SK-N-SH treated with all-trans-retinoic acid at 6 μM for 48 hours (cell line): ENCODE measurements around the gene IFNB1.

Experiments
- CSDC2 ChIP-seq: fragments of 250-450 bp; sonication (Bioruptor Pico); IDR thresholded peaks from 2 replicates; pipeline ENCODE4 v1.5.0; 2020; ENCODE audit warnings: mild to moderate bottlenecking, moderate library complexity
- GLIS3 ChIP-seq: fragments of 250-450 bp; sonication (Bioruptor Pico); IDR thresholded peaks from 2 replicates; pipeline ENCODE4 v1.5.0; 2020; ENCODE audit warnings: mild to moderate bottlenecking, moderate library complexity
- ISL1 ChIP-seq: fragments of 250-450 bp; sonication (Bioruptor Pico); IDR thresholded peaks from 2 replicates; pipeline ENCODE4 v2.1.2; 2022; ENCODE audit warnings: mild to moderate bottlenecking, moderate library complexity
- OSR1 ChIP-seq: fragments of 250-450 bp; sonication (Bioruptor Pico); IDR thresholded peaks from 2 replicates; pipeline ENCODE4 v1.8.0; 2022; ENCODE audit warnings: moderate library complexity, mild to moderate bottlenecking, inconsistent platforms
- PPARA ChIP-seq: fragments of 250-450 bp; sonication (Bioruptor Pico); IDR thresholded peaks from 2 replicates; pipeline ENCODE4 v1.5.0; 2020; ENCODE audit warnings: mild to moderate bottlenecking, borderline replicate concordance
- RARB ChIP-seq: fragments of 250-450 bp; sonication (Bioruptor Pico); IDR thresholded peaks from 2 replicates; pipeline ENCODE4 v1.8.0; 2021; ENCODE audit warnings: mild to moderate bottlenecking, moderate library complexity
- TOX ChIP-seq: fragments of 250-450 bp; sonication (Bioruptor Pico); IDR thresholded peaks from 2 replicates; pipeline ENCODE4 v1.8.0; 2021; ENCODE audit warnings: mild to moderate bottlenecking, moderate library complexity, borderline replicate concordance
- ZC3H10 ChIP-seq: fragments of 250-450 bp; sonication (Bioruptor Pico); IDR thresholded peaks from 2 replicates; pipeline ENCODE4 v1.5.1; 2021; ENCODE audit warnings: mild to moderate bottlenecking, moderate library complexity
- ZFP3 ChIP-seq: fragments of 250-450 bp; sonication (Bioruptor Pico); IDR thresholded peaks from 2 replicates; pipeline ENCODE4 v1.5.0; 2020; ENCODE audit warnings: mild to moderate bottlenecking, moderate library complexity
- ZFP30 ChIP-seq: fragments of 450-650 bp; formaldehyde crosslinking; IDR thresholded peaks from 2 replicates; pipeline ENCODE4 v1.5.0; 2022; ENCODE audit warnings: mild to moderate bottlenecking, moderate library complexity
- ZNF565 ChIP-seq: fragments of 450-650 bp; formaldehyde crosslinking; conservative IDR thresholded peaks from 2 replicates; pipeline ENCODE4 v1.5.0; 2020; ENCODE audit warnings: low read depth, mild to moderate bottlenecking, moderate library complexity
- ZNF8 ChIP-seq: fragments of 450-650 bp; formaldehyde crosslinking; IDR thresholded peaks from 2 replicates; pipeline ENCODE4 v1.5.0; 2020; ENCODE audit warnings: mild to moderate bottlenecking, moderate library complexity
- TF ChIP-seq, protein P1 (sequence below): fragments of 250-450 bp; sonication (Bioruptor Pico); IDR thresholded peaks from 2 replicates; pipeline ENCODE4 v1.8.0; 2020; ENCODE audit warnings: mild to moderate bottlenecking, moderate library complexity, borderline replicate concordance
- TF ChIP-seq, protein P2 (sequence below): fragments of 250-450 bp; sonication (Bioruptor Pico); IDR thresholded peaks from 2 replicates; pipeline ENCODE4 v1.5.1; 2020; ENCODE audit warnings: low read depth, mild to moderate bottlenecking, moderate library complexity

DNA sequence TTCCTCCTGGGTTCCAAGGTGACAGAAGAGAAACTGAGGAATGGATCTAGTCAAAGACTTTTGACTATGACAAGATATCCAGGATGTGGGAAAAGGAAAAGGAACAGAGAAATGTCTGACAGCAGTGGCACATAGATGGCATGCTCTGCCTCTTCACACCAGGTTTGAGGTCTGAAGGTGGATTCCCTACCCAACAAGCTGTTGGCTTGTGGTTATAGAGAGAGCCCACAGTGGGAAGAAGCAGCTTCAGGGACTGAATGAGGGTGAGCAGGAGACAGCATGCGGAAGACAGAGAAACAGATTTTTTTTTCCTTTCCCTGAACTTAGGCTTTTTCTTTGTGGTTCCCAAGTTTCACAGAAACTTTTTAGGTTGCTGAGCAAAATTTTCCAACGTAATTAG lies 43.3 kb upstream of the IFNB1 start:
- TF ChIP-seq RARB (CRISPR knock-in tag): no peak
- TF ChIP-seq, protein P1, sequence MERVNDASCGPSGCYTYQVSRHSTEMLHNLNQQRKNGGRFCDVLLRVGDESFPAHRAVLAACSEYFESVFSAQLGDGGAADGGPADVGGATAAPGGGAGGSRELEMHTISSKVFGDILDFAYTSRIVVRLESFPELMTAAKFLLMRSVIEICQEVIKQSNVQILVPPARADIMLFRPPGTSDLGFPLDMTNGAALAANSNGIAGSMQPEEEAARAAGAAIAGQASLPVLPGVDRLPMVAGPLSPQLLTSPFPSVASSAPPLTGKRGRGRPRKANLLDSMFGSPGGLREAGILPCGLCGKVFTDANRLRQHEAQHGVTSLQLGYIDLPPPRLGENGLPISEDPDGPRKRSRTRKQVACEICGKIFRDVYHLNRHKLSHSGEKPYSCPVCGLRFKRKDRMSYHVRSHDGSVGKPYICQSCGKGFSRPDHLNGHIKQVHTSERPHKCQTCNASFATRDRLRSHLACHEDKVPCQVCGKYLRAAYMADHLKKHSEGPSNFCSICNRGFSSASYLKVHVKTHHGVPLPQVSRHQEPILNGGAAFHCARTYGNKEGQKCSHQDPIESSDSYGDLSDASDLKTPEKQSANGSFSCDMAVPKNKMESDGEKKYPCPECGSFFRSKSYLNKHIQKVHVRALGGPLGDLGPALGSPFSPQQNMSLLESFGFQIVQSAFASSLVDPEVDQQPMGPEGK: no peak
- no peak for TF ChIP-seq GLIS3 (CRISPR knock-in tag)
- no peak for TF ChIP-seq ZFP3
- TF ChIP-seq CSDC2 (CRISPR knock-in tag): no peak
- no peak for TF ChIP-seq ZC3H10 (CRISPR knock-in tag)
- TF ChIP-seq TOX (CRISPR knock-in tag): no peak
- TF ChIP-seq, protein P2, sequence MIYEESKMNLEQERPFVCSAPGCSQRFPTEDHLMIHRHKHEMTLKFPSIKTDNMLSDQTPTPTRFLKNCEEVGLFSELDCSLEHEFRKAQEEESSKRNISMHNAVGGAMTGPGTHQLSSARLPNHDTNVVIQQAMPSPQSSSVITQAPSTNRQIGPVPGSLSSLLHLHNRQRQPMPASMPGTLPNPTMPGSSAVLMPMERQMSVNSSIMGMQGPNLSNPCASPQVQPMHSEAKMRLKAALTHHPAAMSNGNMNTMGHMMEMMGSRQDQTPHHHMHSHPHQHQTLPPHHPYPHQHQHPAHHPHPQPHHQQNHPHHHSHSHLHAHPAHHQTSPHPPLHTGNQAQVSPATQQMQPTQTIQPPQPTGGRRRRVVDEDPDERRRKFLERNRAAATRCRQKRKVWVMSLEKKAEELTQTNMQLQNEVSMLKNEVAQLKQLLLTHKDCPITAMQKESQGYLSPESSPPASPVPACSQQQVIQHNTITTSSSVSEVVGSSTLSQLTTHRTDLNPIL (CRISPR knock-in tag): no peak
- no peak for TF ChIP-seq ZNF565
- no peak for TF ChIP-seq ZFP30
- TF ChIP-seq OSR1: no peak
- TF ChIP-seq PPARA (CRISPR knock-in tag): no peak
- no peak for TF ChIP-seq ISL1 (CRISPR knock-in tag)
- no peak for TF ChIP-seq ZNF8
